Stimulated activated CD4-positive, alpha-beta T cell treated with anti-CD3 and anti-CD28 coated beads, TNF-alpha, amount 100 ng/mL, for 48 hours (primary cell): ENCODE measurements around the gene ERG.

ENCODE experiments used
- DNase-seq, 3 donors: peaks; one replicate each; pipeline ENCODE4 v3.0.0-alpha.2; 2020; ENCODE audit warnings: low read depth in 3 of 3

Gene ERG

GRCh38 chr21:38434913-38435533 is 63.3 kb downstream of the ERG start:
- DNase-seq, result no peak

DNA sequence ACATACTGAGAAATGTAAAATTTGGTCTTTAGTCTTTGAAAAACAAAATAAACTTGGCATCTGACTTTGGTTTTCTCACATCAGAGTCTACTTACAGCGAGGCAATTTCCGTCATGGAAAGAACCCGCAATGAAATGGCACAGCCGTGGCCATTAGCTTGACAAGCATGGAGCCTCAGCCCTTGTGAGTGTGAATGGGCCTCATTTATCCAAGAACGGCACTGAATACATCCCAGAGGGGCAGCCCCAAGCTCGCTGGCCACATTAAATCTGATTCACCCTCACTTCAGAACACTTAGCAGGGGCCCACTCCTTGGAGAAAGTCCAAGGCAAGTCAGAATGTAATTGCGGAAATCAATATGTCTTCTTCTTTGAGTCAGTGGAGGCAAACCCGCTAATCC is 64.8 kb downstream of the ERG start:
- DNase-seq, result no peak

DNA sequence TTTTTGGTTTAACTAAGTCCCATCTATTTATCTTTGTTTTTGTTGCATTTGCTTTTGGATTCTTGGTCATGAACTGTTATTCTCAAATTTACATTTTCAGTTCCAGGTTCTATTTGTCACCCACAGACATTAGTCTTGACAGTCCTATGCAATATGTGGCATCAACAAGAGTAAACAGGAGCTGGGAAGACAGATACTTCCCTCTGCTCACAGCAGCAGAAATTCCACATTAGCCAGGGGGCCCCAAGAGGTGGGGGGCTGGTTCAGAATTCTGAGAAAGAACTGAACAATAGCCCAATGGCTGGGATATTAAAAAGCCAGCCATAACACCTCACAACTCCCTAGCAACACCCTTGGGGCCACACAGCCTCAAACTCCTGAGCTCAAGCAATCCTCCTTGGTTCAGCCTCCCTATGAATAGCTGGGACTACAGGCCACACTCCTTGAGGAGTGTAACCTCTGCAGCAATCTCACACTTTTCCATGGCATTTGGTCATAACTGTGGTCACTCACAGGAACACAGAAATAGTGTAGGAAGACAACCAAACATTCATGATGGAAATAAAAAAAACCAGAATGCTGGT is 67.8 kb downstream of the ERG start:
- DNase-seq, result no peak

GRCh38 chr21:38429011-38429410 is 69.3 kb downstream of the ERG start:
- no peak for DNase-seq

GRCh38 chr21:38428211-38428610 is 70.1 kb downstream of the ERG start:
- no peak for DNase-seq

GRCh38 chr21:38424305-38425019 is 73.8 kb downstream of the ERG start:
- no peak for DNase-seq

GRCh38 chr21:38422082-38422481 is 76.2 kb downstream of the ERG start:
- no peak for DNase-seq

DNA sequence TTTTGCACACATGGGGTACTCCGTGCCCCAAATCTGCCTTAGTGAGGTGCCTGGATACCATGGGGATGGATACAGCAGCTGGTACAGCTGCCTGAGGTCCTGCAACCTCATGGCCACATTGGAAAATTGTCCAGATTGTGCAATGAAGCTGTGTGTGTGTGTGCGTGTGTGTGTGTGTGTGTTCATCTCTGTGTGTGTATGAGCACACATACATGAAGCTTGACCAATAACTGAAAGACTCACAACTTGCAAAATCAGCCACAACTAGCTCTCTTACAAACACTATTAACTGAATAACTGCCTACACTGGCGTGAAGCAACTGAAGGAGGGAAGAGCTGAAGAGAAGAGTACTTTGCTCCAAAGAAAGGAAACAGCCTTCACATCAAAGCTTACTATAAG is 78.1 kb downstream of the ERG start:
- DNase-seq, result no peak

- DNase-seq, result no peak
Measured at GRCh38 chr21:38417726-38418125, 80.6 kb downstream of the ERG start.

DNA sequence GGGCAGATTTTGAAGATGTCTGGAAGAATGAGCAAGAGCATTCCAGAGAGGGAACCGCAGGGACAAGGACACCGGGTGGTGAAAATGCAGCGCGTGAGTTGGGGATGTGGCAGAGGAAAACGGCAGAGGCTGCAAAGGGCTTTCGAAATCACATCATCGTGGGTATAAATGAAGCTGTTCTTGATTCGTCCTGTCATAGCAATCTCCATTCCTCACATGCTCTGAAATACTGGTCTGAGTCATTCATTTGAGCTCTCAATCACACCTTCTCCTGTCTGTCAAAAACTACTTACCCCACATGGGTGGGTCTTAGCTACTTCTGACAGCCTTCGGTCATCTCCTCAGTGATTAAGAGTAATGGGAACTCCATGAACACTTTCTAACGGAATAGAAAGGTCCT is 81.5 kb downstream of the ERG start:
- DNase-seq, result no peak

DNA sequence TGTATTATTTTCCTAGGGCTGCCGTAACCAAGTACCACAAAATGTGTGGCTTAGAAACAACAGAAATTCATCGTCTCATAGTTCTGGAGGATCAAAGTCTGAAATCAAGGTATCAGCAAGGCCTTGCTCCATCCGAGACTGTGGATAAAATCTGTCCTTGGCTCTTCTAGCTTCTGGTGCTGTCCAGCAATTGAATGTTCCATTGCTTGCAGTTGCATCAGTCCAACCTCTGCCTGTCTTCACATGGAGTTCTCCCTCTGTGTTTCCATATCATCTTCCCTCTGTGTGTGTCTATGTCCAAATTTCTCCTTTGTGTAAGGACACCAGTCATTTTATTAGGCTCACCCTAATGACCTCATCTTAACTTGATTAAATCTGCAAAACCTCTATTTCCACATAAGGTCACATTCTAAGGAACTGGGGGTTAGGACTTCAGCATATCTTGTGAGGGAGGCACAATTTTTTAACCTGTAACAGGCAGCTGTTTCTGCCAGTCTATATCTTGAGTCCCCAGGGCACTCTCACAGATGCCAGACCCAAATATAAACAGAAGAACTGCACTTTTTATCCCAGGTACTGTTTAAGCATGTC is 84.2 kb downstream of the ERG start:
- no peak for DNase-seq

DNA sequence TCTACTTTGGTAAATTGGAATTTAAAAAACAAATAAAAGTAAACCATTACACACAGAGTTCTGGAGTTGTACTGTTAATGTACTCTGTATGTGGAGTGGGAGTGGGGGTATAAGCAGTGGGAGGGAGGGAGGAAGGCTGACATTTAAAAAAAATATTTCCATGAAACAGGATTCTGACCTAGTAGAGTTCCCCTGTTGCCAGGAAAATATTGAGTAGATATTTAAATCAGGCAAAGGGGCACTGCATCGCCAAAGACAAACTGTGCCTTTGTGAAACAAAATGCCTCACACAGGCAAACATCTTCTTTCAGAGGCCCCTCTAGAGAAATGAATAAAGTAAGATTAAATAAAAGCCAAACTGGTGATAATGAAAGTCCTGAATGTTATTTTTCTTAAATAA is 87.8 kb downstream of the ERG start:
- no peak for DNase-seq

GRCh38 chr21:38409907-38410306 is 88.4 kb downstream of the ERG start:
- DNase-seq, result no peak

DNA sequence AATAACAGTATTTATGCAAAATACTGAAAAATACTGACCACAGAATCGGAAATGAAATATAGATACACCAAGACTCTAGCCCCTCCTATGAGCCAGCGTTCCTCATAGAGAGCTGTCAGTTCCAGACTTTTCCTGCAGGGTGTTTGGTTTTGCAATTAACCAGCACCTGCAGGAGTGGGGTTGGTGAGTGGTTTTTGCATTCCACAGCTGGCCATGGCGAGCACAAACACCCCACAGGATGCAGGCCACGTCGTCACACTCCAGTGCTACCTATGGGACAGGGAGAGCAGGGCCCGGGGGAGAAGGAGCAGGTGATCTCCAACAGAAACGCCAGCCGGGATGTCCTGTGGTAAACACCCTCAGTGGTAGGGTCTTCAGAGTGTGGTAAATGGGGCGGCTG is 94.1 kb downstream of the ERG start:
- no peak for DNase-seq

GRCh38 chr21:38402795-38403194 is 95.5 kb downstream of the ERG start:
- DNase-seq, result no peak

DNA sequence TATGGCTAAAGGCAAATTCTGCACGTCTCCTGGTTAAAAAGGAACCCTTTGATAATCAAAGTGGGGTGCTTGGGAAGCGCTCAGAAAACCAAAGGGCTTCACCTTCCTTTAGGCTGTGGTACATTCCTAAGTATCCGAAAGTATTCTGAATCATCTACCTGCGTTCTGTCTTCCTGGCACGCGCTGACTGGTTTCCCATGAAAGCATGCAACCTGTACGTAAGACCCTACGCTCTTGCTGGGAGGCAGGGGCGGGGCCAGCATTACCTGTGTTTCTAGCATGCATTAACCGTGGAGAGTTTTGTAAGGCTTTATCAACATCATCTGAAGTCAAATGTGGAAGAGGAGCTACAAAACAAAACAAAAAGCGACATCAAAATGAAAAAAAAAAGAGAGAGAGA is 96.0 kb downstream of the ERG start:
- no peak for DNase-seq

GRCh38 chr21:38401191-38401926 is 96.9 kb downstream of the ERG start:
- no peak for DNase-seq

GRCh38 chr21:38400195-38400919 is 97.9 kb downstream of the ERG start:
- no peak for DNase-seq

DNA sequence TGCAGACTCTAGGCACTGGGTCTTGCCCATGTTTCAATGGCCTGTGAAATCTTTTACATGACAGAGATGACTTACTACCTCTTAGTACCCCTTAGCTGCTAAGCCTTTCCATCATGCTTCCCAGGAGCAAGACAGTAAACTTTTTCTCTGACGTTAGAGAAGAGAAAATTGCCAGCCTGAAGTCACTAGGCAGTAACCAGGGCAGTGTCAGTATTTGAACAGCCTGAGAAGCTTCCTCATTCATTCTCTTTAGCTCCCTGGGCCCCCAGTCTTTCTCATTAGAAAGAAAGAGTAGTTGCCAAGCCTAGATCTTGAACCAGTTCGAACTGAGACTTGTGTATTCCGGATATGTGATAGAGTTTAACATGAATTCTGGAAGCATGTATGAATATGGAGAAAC is 99.2 kb downstream of the ERG start:
- no peak for DNase-seq

DNA sequence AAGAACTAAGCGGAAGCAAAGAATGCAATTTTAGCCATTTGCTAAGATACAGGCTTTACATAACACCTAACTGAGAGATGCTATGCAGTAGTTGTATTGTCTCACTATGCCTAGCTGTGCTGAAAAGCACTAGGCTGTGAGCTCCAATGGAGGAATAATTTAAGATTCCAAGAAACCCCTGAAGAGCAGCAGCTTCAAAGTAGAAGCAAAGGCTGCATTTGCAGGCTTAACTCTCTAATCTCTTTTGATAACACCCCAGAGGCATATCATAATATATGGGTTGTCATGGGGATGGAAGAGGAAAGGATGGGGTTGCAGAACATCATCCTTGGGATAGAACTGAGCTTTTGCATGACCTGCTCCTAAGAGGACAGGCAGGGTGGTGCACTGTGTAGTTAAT is 102.0 kb downstream of the ERG start:
- DNase-seq, result no peak

DNA sequence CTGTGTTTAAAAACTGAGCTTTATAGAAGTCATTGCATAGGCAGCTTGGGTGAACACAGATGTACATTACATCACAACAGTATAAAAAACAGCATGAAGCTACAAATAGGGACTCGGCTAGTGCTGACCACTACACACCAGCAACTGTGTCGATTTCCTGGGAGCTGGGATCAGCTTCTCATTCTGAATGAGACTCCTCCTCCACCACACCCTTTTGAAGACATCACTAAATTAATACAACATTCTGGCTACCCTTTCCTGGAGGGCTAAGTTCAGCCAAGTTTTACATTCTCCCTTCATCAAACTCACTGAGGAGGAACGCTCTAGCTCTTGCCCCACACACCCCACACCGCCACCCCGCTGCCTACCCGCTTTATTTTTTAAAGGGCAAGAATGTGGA is 102.7 kb downstream of the ERG start:
- DNase-seq, result no peak

DNA sequence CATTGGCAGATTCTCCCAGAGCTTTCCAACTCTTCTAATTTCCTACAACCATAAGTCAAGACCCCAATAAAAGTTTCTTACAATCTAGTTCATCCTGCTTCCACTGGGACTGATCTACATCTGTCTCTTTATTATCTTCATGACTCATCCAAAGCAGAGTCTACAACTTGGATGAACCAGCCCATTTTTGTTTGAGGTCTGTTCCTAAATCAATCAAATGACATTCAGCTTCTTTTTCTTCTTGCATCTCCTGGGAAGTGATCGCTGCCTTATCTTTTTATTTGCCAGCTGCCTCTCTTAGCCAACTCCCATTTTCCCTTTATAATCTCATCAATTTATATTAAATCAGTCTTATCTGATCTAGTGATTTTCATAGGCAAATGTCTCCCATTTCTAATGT is 105.6 kb downstream of the ERG start:
- no peak for DNase-seq
